Mesodermal cell (in vitro differentiated cells): ENCODE results near the gene PCSK5.
"Not testable (repeated sequence)": the region's sequence is repeated elsewhere in the genome, so short reads cannot be mapped to it uniquely, and the experiment has no call there.

Experiments used
- H3K27ac ChIP-seq: 2 replicates; pipeline ENCODE4 v1.7.0; 2013; ENCODE audit warnings: mild to moderate bottlenecking, low read depth, low read length, moderate library complexity; ENCODE audit not compliant: severe bottlenecking
- H3K36me3 ChIP-seq: 2 replicates; pipeline ENCODE4 v1.7.1; 2013; ENCODE audit warnings: mild to moderate bottlenecking, low read length, moderate library complexity; ENCODE audit not compliant: control insufficient read depth, insufficient read depth
- H3K4me1 ChIP-seq: one replicate; pipeline ENCODE4 v1.7.1; 2013; ENCODE audit warnings: mild to moderate bottlenecking, low read length; ENCODE audit not compliant: insufficient read depth, control insufficient read depth, poor library complexity, severe bottlenecking
- H3K4me3 ChIP-seq: 2 replicates; pipeline ENCODE4 v1.7.0; 2013; ENCODE audit warnings: low read length, control low read depth, mild to moderate bottlenecking; ENCODE audit not compliant: insufficient read depth, poor library complexity, severe bottlenecking; ENCODE audit errors: extremely low read depth
- H3K9me3 ChIP-seq: 2 replicates; pipeline ENCODE4 v1.7.1; 2013; ENCODE audit warnings: mild to moderate bottlenecking, low read length, moderate library complexity; ENCODE audit not compliant: control insufficient read depth
- WGBS, 2 experiments: methylation state at CpG; one replicate each; pipeline ENCODE4 v1.1.5; 2013; ENCODE audit warnings: missing lambda C conversion rate in 2 of 2; ENCODE audit not compliant: insufficient coverage in 2 of 2; 5-methylcytosine and 5-hydroxymethylcytosine counted together

The PCSK5 gene

DNA sequence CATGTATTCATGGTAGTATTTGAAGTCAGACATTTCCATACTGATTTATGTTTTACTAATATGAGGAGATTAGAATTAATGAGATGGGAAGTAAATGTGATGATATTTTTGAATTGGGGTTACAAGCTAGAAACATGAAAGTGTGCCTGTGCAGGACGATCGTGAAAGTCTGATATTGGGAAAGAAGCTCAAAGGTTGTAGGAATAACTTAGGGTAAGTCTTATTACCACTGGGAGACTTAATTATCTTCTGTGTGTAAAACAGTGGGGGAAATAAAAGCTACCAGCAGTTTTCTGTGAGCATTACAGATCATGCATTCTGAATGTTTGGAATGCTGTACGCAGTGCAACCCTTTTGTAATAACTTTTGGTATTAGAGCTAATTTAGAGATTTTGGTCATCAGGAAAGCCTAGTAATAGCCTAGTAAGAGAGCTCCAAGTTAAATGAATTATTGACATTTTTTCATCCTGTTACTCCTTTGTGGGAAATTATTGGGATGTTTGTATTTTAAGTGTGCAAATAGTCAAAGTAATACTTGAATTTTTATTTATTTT, 153.9 kb downstream of the PCSK5 start:
- H3K36me3 ChIP-seq: no peaks in the 10 kb centered on the region
- 87 to 91% methylated on average over 3 of the region's 3 CpGs for WGBS, 2 experiments
- no peak overlapping the region for H3K4me3 ChIP-seq
- H3K4me1 ChIP-seq: no peaks in the 10 kb centered on the region
- H3K9me3 ChIP-seq: no peaks in the 10 kb centered on the region
- no peak overlapping the region for H3K27ac ChIP-seq

- Histone ChIP-seq H3K4me1 (no peaks in the 10 kb centered on the region), H3K27ac (no peak overlapping the region)
- WGBS, 2 experiments: no CpG with 5 or more reads among the region's 2 CpGs
Observed at GRCh38 chr9:76045221-76045620, 154.7 kb downstream of the PCSK5 start.

DNA sequence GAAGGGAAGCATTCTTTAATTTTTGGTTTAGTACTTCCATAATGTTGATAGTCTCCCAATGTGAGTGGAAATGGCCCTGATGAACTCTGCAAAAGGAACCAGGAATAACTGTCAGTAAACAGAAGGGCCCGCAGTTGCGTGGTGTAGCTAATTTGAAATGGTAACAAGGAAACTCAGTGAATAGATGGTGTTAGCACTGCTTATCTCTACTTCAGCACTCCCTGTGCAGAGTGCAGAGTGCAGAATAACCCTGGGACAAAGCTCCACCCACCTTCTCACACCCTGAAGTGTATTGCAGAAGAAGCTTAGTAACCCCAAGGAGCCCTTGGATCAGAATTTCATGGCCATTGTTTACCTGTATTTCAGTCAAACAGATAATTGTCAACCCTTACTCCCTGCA, 158.9 kb downstream of the PCSK5 start:
- H3K9me3 ChIP-seq: peaks cover 6% of the 10 kb centered on the region
- H3K36me3 ChIP-seq: no peaks in the 10 kb centered on the region
- no CpG with 5 or more reads among the region's 2 CpGs for WGBS, 2 experiments
- no peak overlapping the region for H3K4me3 ChIP-seq
- no peak overlapping the region for H3K27ac ChIP-seq
- H3K4me1 ChIP-seq: no peaks in the 10 kb centered on the region

More at GRCh38 chr9:76045221-76045620, 154.7 kb downstream of the PCSK5 start:
- H3K4me3 ChIP-seq: no peak overlapping the region
- no peaks in the 10 kb centered on the region for H3K9me3 ChIP-seq
- no peaks in the 10 kb centered on the region for H3K36me3 ChIP-seq

- no peak overlapping the region for H3K27ac ChIP-seq
- no peaks in the 10 kb centered on the region for H3K9me3 ChIP-seq
- H3K4me3 ChIP-seq: no peak overlapping the region
- 93 to 99% methylated on average over 8 to 10 of the region's 11 CpGs for WGBS, 2 experiments
- H3K36me3 ChIP-seq: no peaks in the 10 kb centered on the region
- no peaks in the 10 kb centered on the region for H3K4me1 ChIP-seq
Observed at GRCh38 chr9:76067696-76068095, 177.2 kb downstream of the PCSK5 start.

DNA sequence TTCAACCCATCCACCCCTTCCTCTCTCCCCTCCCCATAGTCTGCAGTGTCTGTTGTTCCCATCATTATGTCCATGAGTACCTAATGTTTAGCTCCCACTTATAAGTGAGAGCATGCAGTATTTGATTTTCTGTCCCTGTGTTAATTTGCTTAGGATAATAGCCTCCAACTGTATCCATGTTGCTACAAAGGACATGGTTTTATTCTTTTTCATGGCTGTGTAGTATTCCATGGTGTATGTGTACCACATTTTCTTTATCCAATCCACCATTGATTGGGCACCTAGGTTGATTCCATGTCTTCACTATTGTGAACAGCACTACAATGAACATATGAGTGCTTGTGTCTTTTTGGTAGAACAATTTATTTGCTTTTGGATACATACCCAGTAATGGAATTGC, 187.1 kb downstream of the PCSK5 start:
- no peak overlapping the region for H3K27ac ChIP-seq

DNA sequence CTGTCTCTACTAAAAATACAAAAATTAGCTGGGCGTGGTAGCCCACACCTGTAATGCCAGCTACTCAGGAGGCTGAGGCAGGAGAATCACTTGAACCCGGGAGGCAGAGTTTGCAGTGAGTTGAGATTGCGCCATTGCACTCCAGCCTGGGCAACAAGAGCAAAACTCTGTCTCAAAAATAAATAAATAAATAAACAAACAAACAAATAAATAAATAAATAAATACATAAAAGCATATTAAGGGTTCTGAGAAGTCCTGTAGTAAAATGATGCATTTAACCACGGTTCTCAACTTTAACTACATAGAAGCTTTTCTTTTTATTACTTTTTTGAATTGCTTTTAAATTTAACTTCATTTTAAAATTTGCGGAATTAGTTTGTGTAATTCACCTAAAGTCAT, 190.8 kb downstream of the PCSK5 start:
- not testable (repeated sequence) for H3K4me3 ChIP-seq, H3K9me3 ChIP-seq, H3K4me1 ChIP-seq, H3K36me3 ChIP-seq, H3K27ac ChIP-seq
- 88% methylated on average over 1 of the region's 5 CpGs; no CpG with 5 or more reads in 1 of the 2 experiments for WGBS, 2 experiments

More for the DNA sequence above, 187.1 kb downstream of the PCSK5 start:
- peaks cover 5% of the 10 kb centered on the region for H3K36me3 ChIP-seq
- no peaks in the 10 kb centered on the region for H3K4me1 ChIP-seq
- H3K4me3 ChIP-seq: no peak overlapping the region
- no peaks in the 10 kb centered on the region for H3K9me3 ChIP-seq

GRCh38 chr9:76082057-76082456, 191.6 kb downstream of the PCSK5 start:
- no peak overlapping the region for H3K27ac ChIP-seq
- H3K4me3 ChIP-seq: no peak overlapping the region
- H3K36me3 ChIP-seq: peaks cover 5% of the 10 kb centered on the region
- no peaks in the 10 kb centered on the region for H3K4me1 ChIP-seq
- H3K9me3 ChIP-seq: no peaks in the 10 kb centered on the region

DNA sequence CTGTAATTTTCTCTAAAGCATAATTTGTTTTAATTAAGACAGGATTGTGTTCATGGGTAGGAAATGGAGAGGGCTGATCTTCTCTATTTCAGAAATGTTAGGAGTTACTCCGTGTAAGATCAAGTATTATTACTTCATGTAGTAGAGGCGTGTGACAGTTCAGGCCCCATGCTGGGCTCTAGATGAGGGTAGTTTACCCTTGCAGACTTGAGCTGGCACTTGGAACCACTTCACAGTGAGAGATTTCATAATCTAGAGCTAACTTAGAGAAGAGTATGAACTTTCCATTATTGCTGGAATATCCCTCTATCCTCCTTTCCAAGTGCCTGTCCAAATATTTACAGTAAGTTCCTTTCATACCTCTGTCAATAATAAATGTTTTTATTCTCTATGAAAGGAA, 195.1 kb downstream of the PCSK5 start:
- peaks cover 9% of the 10 kb centered on the region for H3K36me3 ChIP-seq
- H3K27ac ChIP-seq: no peak overlapping the region
- 79% methylated on average over 2 of the region's 2 CpGs; no CpG with 5 or more reads in 1 of the 2 experiments for WGBS, 2 experiments
- no peaks in the 10 kb centered on the region for H3K4me1 ChIP-seq
- H3K9me3 ChIP-seq: no peaks in the 10 kb centered on the region
- H3K4me3 ChIP-seq: no peak overlapping the region

- Histone ChIP-seq H3K36me3 (peaks cover 15% of the 10 kb centered on the region), H3K4me3 (no peak overlapping the region), H3K9me3 (no peaks in the 10 kb centered on the region), H3K4me1 (no peaks in the 10 kb centered on the region), H3K27ac (no peak overlapping the region)
- WGBS, 2 experiments: 71 to 80% methylated on average over 1 of the region's 1 CpG
Observed at GRCh38 chr9:76086539-76086938, 196.1 kb downstream of the PCSK5 start.

- no peak overlapping the region for H3K27ac ChIP-seq
- H3K9me3 ChIP-seq: no peaks in the 10 kb centered on the region
- WGBS, 2 experiments: 100% methylated on average over 1 of the region's 1 CpG
- H3K36me3 ChIP-seq: peaks cover 23% of the 10 kb centered on the region
- H3K4me3 ChIP-seq: no peak overlapping the region
- no peaks in the 10 kb centered on the region for H3K4me1 ChIP-seq
Observed at GRCh38 chr9:76087976-76088375, 197.5 kb downstream of the PCSK5 start.

- H3K9me3 ChIP-seq: no peaks in the 10 kb centered on the region
- no peaks in the 10 kb centered on the region for H3K4me1 ChIP-seq
- 98 to 100% methylated on average over 2 to 5 of the region's 6 CpGs for WGBS, 2 experiments
- H3K36me3 ChIP-seq: peaks cover 26% of the 10 kb centered on the region
- H3K4me3 ChIP-seq: no peak overlapping the region
- no peak overlapping the region for H3K27ac ChIP-seq
Observed at GRCh38 chr9:76090330-76090729, 199.9 kb downstream of the PCSK5 start.
